ENCODE measurements around the gene PDSS1.

DNA sequence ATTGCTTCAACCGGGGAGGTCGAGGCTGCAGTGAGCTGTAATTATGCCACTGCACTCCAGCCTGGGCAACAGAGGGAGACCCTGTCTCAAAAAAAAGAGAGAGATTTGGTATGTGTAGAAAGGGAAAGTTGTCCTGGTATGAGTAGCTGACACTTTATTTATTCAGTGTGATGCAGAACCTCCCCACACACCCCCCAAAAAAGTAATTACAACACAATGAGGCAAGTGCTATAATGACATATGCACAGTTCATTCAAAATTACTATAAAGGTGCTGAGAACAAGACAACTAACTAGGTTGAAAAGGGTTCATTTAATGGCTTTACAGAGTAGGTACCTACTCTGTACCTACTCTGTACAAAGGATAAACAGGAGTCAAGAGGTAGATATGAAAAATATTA lies 80.2 kb downstream of the PDSS1 start:
- TF ChIP-seq POLR2A (IDR thresholded peaks at IDR 0.05), result no peak
- no peak for TF ChIP-seq EP300 (IDR thresholded peaks at IDR 0.05)
- TF ChIP-seq CTCF (IDR thresholded peaks at IDR 0.05), result no peak
- TF ChIP-seq POLR2AphosphoS5 (IDR thresholded peaks at IDR 0.05), result no peak

Data from stomach (tissue), 4 donors.